ENCODE results near the gene JPH2.
"Not testable (repeated sequence)": the region's sequence is repeated elsewhere in the genome, so short reads cannot be mapped to it uniquely, and the experiment has no call there.

JPH2 gene

DNA sequence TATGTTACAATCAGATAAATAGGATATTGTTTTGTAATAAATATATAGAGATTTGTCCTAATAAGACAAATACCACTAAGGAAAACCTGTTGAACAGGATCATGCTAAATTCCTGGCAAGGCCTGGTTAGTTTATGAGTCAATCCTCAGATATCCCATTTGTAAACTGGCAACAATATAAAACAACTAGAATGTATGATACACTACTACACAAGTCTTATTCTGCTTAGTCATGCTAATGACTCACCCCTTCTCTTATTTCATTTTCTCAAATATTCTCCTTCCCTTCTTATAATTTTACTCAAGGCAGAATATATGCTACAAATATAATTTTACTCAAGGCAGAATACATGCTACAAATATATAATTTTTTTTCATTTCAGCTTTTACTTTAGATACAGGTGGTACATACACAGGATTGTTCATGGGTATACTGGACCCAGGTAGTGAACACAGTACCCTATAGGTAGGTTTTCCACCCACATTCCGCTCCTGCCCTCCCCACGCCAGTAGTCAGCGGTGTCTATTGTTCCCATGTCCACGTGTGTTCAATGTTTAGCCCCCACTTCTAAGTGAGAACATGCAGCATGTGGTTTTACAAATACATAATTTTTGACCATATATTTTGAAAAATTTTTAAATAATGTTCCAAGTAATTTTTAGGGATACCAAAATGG, 17.3 kb upstream of the JPH2 start:
- Histone ChIP-seq H3K9ac (no peak overlapping the region), H3K27me3 (no peaks in the 10 kb centered on the region), H3K4me1 (peaks cover 32% of the 10 kb centered on the region), H3K27ac (no peak overlapping the region), H3K9me3 (no peaks in the 10 kb centered on the region), H3K36me3 (peaks cover 64% of the 10 kb centered on the region), H4K20me1 (peaks cover 99% of the 10 kb centered on the region), H3K4me2 (no peak overlapping the region), H3K4me3 (no peak overlapping the region)
- no peak for TF ChIP-seq Cebpa-rat (IDR thresholded peaks at IDR 0.05)

DNA sequence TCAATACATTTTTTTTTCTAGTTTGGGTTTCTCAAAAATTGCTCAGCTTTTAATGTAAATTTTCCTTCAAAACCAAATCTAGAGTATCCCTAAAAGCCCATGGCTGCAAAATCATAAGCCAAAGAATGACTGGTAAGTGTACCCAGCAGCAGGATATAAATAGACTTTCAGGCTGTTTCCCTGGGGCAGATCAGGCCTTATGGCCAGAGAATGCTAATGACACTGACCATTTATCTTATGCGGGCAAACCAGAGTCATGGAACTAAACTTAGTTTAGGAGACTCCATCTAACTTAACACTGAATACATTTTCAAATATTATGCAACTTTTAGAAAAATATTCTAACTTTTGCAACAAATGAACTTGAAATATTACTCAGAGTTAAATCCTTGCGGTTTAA, 16.2 kb upstream of the JPH2 start:
- no peaks in the 10 kb centered on the region for H3K27me3 ChIP-seq
- H3K4me1 ChIP-seq, result peaks cover 20% of the 10 kb centered on the region
- H3K9me3 ChIP-seq, result no peaks in the 10 kb centered on the region
- H4K20me1 ChIP-seq, result peaks cover 95% of the 10 kb centered on the region
- no peak overlapping the region for H3K9ac ChIP-seq
- H3K4me3 ChIP-seq, result no peak overlapping the region
- TF ChIP-seq Cebpa-rat (IDR thresholded peaks at IDR 0.05), result no peak
- peaks cover 73% of the 10 kb centered on the region for H3K36me3 ChIP-seq
- H3K27ac ChIP-seq, result no peak overlapping the region
- H3K4me2 ChIP-seq, result no peak overlapping the region

DNA sequence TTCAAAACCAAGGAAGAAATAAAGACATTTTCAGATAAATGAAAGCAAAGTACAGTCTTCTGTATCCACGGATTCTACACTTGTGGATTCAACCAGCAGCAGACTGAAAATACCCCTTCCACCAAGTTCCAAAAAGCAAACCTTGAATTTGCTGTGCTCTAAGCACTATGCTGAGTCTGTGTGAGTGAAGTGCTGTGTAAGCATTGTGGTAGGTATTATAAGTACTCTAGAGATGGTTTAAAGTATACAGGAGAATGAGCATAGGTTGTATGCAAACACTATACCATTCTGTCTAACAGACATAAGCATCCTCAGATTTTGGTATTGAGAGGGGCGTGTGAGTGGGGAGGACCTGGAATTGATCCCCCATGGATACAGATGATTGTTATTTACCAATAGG, 14.0 kb upstream of the JPH2 start:
- no peaks in the 10 kb centered on the region for H3K9me3 ChIP-seq
- TF ChIP-seq Cebpa-rat (IDR thresholded peaks at IDR 0.05), result no peak
- H4K20me1 ChIP-seq, result peaks cover 95% of the 10 kb centered on the region
- H3K36me3 ChIP-seq, result peaks cover 86% of the 10 kb centered on the region
- H3K4me2 ChIP-seq, result no peak overlapping the region
- H3K4me1 ChIP-seq, result 0 out of 2 replicates have a peak, but pooled peaks cover under 1% of the 10 kb centered on the region
- H3K27ac ChIP-seq, result no peak overlapping the region
- no peaks in the 10 kb centered on the region for H3K27me3 ChIP-seq
- H3K9ac ChIP-seq, result no peak overlapping the region
- no peak overlapping the region for H3K4me3 ChIP-seq

DNA sequence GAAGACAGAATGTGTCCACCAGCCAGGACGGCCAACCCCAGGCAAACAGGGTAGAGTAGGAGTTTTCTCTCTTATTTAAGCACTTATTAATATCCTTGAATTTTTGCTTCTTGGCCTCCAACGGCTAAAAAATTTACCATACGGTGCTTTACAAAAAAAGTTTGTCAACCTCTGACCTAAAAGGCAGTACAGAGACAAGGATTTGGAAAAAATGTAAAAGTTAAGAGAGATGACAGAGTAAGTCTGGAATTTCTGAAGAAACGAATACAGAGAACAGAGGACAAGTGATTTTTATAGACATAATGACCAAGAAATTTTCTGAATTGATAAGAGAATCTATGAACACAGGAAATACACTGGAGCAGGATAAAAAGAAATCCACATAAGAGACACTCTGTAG, 13.4 kb upstream of the JPH2 start:
- no peak overlapping the region for H3K9ac ChIP-seq
- no peaks in the 10 kb centered on the region for H3K9me3 ChIP-seq
- TF ChIP-seq Cebpa-rat (IDR thresholded peaks at IDR 0.05), result no peak
- H3K27me3 ChIP-seq, result no peaks in the 10 kb centered on the region
- peaks cover 84% of the 10 kb centered on the region for H3K36me3 ChIP-seq
- no peak overlapping the region for H3K4me3 ChIP-seq
- H3K4me2 ChIP-seq, result no peak overlapping the region
- no peak overlapping the region for H3K27ac ChIP-seq
- peaks cover 94% of the 10 kb centered on the region for H4K20me1 ChIP-seq
- H3K4me1 ChIP-seq, result peaks cover 6% of the 10 kb centered on the region

DNA sequence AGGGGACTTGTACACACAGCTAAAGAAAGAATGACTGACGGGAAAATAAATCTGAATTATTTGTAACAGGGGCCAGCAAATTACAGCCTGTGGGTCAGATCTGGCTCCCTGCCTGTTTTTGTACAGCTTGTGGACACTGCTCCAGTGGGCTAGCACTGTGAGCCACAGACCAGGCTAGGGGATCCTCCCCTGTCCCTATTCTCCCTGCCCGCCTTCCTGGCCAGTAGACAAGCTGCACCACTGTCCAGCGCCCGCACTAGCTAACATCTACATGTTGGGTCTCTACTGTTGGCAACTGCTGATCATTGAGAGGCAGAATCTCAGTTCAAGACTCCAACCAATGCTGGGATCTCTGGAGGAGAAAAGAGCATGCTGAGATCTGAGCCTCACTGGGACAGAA, 12.9 kb upstream of the JPH2 start:
- H3K9ac ChIP-seq, result no peak overlapping the region
- no peak overlapping the region for H3K27ac ChIP-seq
- no peak for TF ChIP-seq Cebpa-rat (IDR thresholded peaks at IDR 0.05)
- no peak overlapping the region for H3K4me3 ChIP-seq
- no peaks in the 10 kb centered on the region for H3K9me3 ChIP-seq
- H3K36me3 ChIP-seq, result peaks cover 79% of the 10 kb centered on the region
- no peaks in the 10 kb centered on the region for H3K27me3 ChIP-seq
- peaks cover 90% of the 10 kb centered on the region for H4K20me1 ChIP-seq
- peaks cover 10% of the 10 kb centered on the region for H3K4me1 ChIP-seq
- no peak overlapping the region for H3K4me2 ChIP-seq

DNA sequence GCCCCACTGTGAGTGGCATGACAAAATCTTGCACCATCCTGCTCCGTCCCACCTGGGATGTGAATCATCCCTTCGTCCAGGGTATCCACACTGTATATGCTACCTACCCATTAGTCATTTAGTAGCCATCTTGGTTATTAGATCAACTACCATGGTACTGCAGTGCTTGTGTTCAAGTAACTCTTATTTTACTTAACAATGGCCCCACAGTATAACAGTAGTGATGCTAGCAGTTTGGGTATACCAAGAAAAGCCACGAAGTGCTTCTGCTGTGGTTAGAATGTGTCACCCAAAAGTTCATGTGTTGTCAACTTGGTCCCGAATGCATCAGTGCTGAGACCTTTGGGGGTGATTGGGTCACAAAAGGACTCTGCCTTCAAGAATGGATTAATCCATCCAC, 11.9 kb upstream of the JPH2 start:
- H3K4me2 ChIP-seq, result no peak overlapping the region
- TF ChIP-seq Cebpa-rat (IDR thresholded peaks at IDR 0.05), result no peak
- H3K27ac ChIP-seq, result no peak overlapping the region
- no peaks in the 10 kb centered on the region for H3K9me3 ChIP-seq
- peaks cover 70% of the 10 kb centered on the region for H3K36me3 ChIP-seq
- no peaks in the 10 kb centered on the region for H3K27me3 ChIP-seq
- H3K9ac ChIP-seq, result no peak overlapping the region
- peaks cover 80% of the 10 kb centered on the region for H4K20me1 ChIP-seq
- peaks cover 20% of the 10 kb centered on the region for H3K4me1 ChIP-seq
- H3K4me3 ChIP-seq, result no peak overlapping the region

DNA sequence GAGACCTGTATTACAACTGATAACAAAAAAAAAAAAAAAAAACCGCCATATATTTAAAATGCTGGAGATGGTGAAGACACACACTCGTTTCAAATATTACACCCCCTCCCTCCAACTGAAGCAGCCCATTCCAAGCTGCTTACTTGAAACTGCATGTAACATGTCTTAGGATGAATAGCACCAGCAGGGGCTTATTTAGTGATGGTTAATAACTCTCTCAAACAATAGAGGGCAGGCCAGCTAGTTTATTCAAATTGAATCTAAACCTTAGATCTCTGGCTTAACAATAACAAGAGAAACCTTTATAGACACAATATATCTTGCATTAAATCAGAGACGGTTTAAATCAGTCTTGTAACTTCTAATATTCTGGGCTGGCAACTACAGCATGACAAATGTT, 9.3 kb upstream of the JPH2 start:
- no peaks in the 10 kb centered on the region for H3K27me3 ChIP-seq
- no peak for TF ChIP-seq Cebpa-rat (IDR thresholded peaks at IDR 0.05)
- H3K27ac ChIP-seq, result no peak overlapping the region
- peaks cover 21% of the 10 kb centered on the region for H3K4me1 ChIP-seq
- H3K4me2 ChIP-seq, result no peak overlapping the region
- H4K20me1 ChIP-seq, result peaks cover 54% of the 10 kb centered on the region
- H3K36me3 ChIP-seq, result peaks cover 52% of the 10 kb centered on the region
- H3K9me3 ChIP-seq, result no peaks in the 10 kb centered on the region
- H3K4me3 ChIP-seq, result no peak overlapping the region
- no peak overlapping the region for H3K9ac ChIP-seq

DNA sequence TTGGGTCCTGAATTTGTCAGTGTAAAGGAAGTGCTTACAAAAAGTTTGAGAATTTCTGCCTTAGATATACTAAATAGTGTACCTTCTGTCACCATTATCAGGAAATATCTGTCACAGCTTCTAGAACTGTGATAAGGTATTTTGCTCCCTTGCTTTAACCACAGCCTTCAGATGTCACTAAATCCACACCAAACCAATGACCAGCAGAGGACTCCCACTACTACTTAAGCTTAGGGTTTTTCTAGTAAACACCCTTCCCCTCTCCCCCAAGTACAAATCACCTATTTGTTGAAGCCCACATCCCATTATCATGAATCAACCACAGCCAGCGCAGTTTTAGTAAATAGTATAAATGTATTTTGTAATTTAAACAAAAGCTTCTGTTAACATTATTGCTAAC, 8.6 kb upstream of the JPH2 start:
- peaks cover 48% of the 10 kb centered on the region for H4K20me1 ChIP-seq
- H3K27me3 ChIP-seq, result no peaks in the 10 kb centered on the region
- no peak overlapping the region for H3K4me3 ChIP-seq
- no peak overlapping the region for H3K4me2 ChIP-seq
- peaks cover 21% of the 10 kb centered on the region for H3K4me1 ChIP-seq
- TF ChIP-seq Cebpa-rat (IDR thresholded peaks at IDR 0.05), result no peak
- H3K9me3 ChIP-seq, result no peaks in the 10 kb centered on the region
- no peak overlapping the region for H3K9ac ChIP-seq
- H3K36me3 ChIP-seq, result peaks cover 45% of the 10 kb centered on the region
- no peak overlapping the region for H3K27ac ChIP-seq

DNA sequence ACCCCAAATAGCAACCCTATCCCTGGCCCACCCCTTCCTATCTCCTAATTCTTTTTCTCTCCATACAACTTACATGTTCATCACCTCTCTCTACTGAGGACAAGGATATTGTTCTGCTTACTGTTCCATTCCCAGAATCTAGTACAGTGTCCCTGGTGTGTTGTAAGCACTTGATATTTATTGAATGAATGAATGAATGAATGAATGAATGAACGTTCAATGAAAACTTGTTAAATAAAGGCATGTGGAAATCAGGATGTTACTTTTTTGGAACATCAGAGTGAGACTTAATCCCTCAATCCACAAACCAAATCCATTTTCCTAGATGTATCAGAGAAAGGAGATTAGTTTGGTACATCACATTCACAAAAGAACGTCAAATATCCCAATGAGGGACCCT, 6.8 kb upstream of the JPH2 start:
- no peaks in the 10 kb centered on the region for H3K27me3 ChIP-seq
- no peak overlapping the region for H3K4me3 ChIP-seq
- peaks cover 30% of the 10 kb centered on the region for H4K20me1 ChIP-seq
- peaks cover 30% of the 10 kb centered on the region for H3K4me1 ChIP-seq
- no peaks in the 10 kb centered on the region for H3K9me3 ChIP-seq
- no peak overlapping the region for H3K27ac ChIP-seq
- no peak overlapping the region for H3K9ac ChIP-seq
- TF ChIP-seq Cebpa-rat (IDR thresholded peaks at IDR 0.05), result no peak
- H3K4me2 ChIP-seq, result no peak overlapping the region
- H3K36me3 ChIP-seq, result peaks cover 27% of the 10 kb centered on the region

DNA sequence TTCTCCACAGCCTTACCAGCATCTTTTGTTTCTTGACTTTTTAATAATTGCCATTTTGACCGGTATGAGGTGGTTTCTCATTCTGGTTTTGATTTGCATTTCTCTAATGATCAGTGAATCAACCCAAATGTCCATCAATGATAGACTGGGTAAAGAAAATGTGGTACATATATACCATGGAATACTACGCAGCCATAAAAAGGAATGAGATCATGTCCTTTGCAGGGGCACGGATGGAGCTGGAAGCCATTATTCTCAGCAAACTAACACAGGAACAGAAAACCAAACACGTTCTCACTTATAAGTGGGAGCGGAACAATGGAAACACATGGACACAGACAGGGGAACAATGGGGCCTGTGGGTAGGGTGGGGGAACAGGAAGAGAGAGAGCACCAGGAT, 4.7 kb upstream of the JPH2 start:
- not testable (repeated sequence) for H3K27ac ChIP-seq, H3K27me3 ChIP-seq, H3K9ac ChIP-seq, H3K9me3 ChIP-seq, H3K4me2 ChIP-seq, H3K36me3 ChIP-seq, H3K4me3 ChIP-seq
- Histone ChIP-seq H4K20me1 (peaks cover 12% of the 10 kb centered on the region), H3K4me1 (peaks cover 52% of the 10 kb centered on the region)

DNA sequence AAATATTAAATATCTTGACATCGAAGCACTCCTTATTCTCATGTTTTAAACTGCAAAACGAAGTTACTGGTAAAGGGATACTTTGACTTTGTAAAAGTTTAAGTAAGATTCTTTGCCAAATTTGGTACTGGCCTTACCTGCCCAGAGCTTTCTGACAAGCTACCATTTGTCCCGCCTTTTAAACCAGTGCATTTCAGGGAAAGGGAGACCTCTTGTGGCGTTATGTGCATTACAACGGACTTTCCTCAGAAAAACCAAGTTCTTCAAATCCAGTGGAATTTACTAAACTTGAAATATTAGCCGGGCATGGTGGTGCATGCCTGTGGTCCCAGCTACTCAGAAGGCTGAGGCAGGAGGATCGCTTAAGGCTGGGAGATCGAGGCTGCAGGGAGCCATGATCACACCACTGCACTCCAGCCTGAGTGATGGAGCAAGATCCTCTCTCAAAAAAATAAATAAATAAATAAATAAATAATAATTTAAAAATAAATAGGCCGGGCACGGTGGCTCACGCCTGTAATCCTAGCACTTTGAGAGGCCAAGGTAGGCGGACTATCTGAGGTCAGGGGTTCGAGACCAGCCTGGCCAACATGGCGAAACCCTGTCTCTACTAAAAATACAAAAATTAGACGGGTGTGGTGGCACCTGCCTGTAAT, 3.3 kb upstream of the JPH2 start:
- not testable (repeated sequence) for H3K4me3 ChIP-seq, H3K9me3 ChIP-seq, H3K4me2 ChIP-seq, H3K36me3 ChIP-seq, H3K9ac ChIP-seq, H3K27me3 ChIP-seq, H3K27ac ChIP-seq, H4K20me1 ChIP-seq
- H3K4me1 ChIP-seq, result peaks cover 52% of the 10 kb centered on the region

Measured in BLaER1 (cell line).